Measurements from ENCODE around the gene WWOX. TPM values are rescaled to one million over a fixed set of nuclear protein-coding genes. Genes with fewer than 3 reads are reported as not detected.
"Not testable (repeated sequence)": the region's sequence is repeated elsewhere in the genome, so short reads cannot be mapped to it uniquely, and the experiment has no call there.

The WWOX gene
- total and polyA plus RNA-seq, 2 experiments from 2014 or later: 17.0 to 39.8 TPM

- WGBS (ENCODE audit: low lambda C conversion rate, missing lambda C conversion rate): 84% methylated on average over 4 of the region's 4 CpGs
- Histone ChIP-seq H3K79me2 (no peaks in the 10 kb centered on the region), H3K27ac (no peak overlapping the region), H3K9me2 (replicated peaks; ENCODE audit: insufficient read depth) (no peaks in the 10 kb centered on the region), H2AFZ (no peak overlapping the region), H3K36me3 (replicated peaks; ENCODE audit: insufficient read depth, low read depth) (no peaks in the 10 kb centered on the region), H3K9me3 (ENCODE audit: low read depth) (no peaks in the 10 kb centered on the region), H3K4me2 (no peak overlapping the region), H3K4me3 (no peak overlapping the region), H4K20me1 (ENCODE audit: insufficient read depth, poor library complexity, severe bottlenecking) (no peaks in the 10 kb centered on the region), H3K27me3 (no peaks in the 10 kb centered on the region), H3K4me1 (ENCODE audit: insufficient read depth) (no peaks in the 10 kb centered on the region)
- no peak for DNase-seq (ENCODE audit: low spot score)
- TF ChIP-seq EZH2phosphoT487 (IDR thresholded peaks at IDR 0.05; ENCODE audit: low read depth, severe bottlenecking, unreplicated experiment): no peak
- TF ChIP-seq EZH2 (IDR thresholded peaks at IDR 0.05; ENCODE audit: borderline replicate concordance): no peak
- TF ChIP-seq CTCF (IDR thresholded peaks at IDR 0.05; ENCODE audit: poor library complexity): no peak
These were observed 499.8 kb downstream of the WWOX start for GRCh38 chr16:78599271-78599670.

GRCh38 chr16:78604423-78605062 is 505.1 kb downstream of the WWOX start:
- H2AFZ ChIP-seq; H4K20me1 ChIP-seq (ENCODE audit: insufficient read depth, poor library complexity, severe bottlenecking); H3K9me2 ChIP-seq (replicated peaks; ENCODE audit: insufficient read depth); H3K79me2 ChIP-seq; H3K4me2 ChIP-seq; H3K27me3 ChIP-seq; H3K9me3 ChIP-seq (ENCODE audit: low read depth); H3K4me3 ChIP-seq; DNase-seq (ENCODE audit: low spot score); H3K27ac ChIP-seq; H3K36me3 ChIP-seq (replicated peaks; ENCODE audit: insufficient read depth, low read depth): not testable (repeated sequence)
- 97% methylated on average over 2 of the region's 2 CpGs for WGBS (ENCODE audit: low lambda C conversion rate, missing lambda C conversion rate)
- H3K4me1 ChIP-seq (ENCODE audit: insufficient read depth): peaks cover 17% of the 10 kb centered on the region

- H3K9me2 ChIP-seq (replicated peaks; ENCODE audit: insufficient read depth): no peaks in the 10 kb centered on the region
- WGBS (ENCODE audit: low lambda C conversion rate, missing lambda C conversion rate): 88% methylated on average over 6 of the region's 6 CpGs
- no peaks in the 10 kb centered on the region for H3K79me2 ChIP-seq
- TF ChIP-seq EZH2 (IDR thresholded peaks at IDR 0.05; ENCODE audit: borderline replicate concordance) (no peak), CTCF (IDR thresholded peaks at IDR 0.05; ENCODE audit: poor library complexity) (no peak), EZH2phosphoT487 (IDR thresholded peaks at IDR 0.05; ENCODE audit: low read depth, severe bottlenecking, unreplicated experiment) (no peak)
- H3K9me3 ChIP-seq (ENCODE audit: low read depth): no peaks in the 10 kb centered on the region
- H3K4me3 ChIP-seq: no peak overlapping the region
- H4K20me1 ChIP-seq (ENCODE audit: insufficient read depth, poor library complexity, severe bottlenecking): no peaks in the 10 kb centered on the region
- no peaks in the 10 kb centered on the region for H3K36me3 ChIP-seq (replicated peaks; ENCODE audit: insufficient read depth, low read depth)
- no peaks in the 10 kb centered on the region for H3K27me3 ChIP-seq
- DNase-seq (ENCODE audit: low spot score): no peak
- no peak overlapping the region for H3K4me2 ChIP-seq
- H3K27ac ChIP-seq: no peak overlapping the region
- H2AFZ ChIP-seq: no peak overlapping the region
- peaks cover 26% of the 10 kb centered on the region for H3K4me1 ChIP-seq (ENCODE audit: insufficient read depth)
These were observed 506.2 kb downstream of the WWOX start for GRCh38 chr16:78605548-78606101.

GRCh38 chr16:78606545-78606944 is 507.1 kb downstream of the WWOX start:
- H3K4me3 ChIP-seq: no peak overlapping the region
- H3K79me2 ChIP-seq: no peaks in the 10 kb centered on the region
- H3K27me3 ChIP-seq: no peaks in the 10 kb centered on the region
- peaks cover 26% of the 10 kb centered on the region for H3K4me1 ChIP-seq (ENCODE audit: insufficient read depth)
- H3K4me2 ChIP-seq: no peak overlapping the region
- no peaks in the 10 kb centered on the region for H3K9me2 ChIP-seq (replicated peaks; ENCODE audit: insufficient read depth)
- no peak overlapping the region for H3K27ac ChIP-seq
- TF ChIP-seq CTCF (IDR thresholded peaks at IDR 0.05; ENCODE audit: poor library complexity): no peak
- TF ChIP-seq EZH2 (IDR thresholded peaks at IDR 0.05; ENCODE audit: borderline replicate concordance): no peak
- no peak for TF ChIP-seq EZH2phosphoT487 (IDR thresholded peaks at IDR 0.05; ENCODE audit: low read depth, severe bottlenecking, unreplicated experiment)
- H2AFZ ChIP-seq: no peak overlapping the region
- H3K36me3 ChIP-seq (replicated peaks; ENCODE audit: insufficient read depth, low read depth): no peaks in the 10 kb centered on the region
- DNase-seq (ENCODE audit: low spot score): no peak
- H3K9me3 ChIP-seq (ENCODE audit: low read depth): no peaks in the 10 kb centered on the region
- 73% methylated on average over 8 of the region's 8 CpGs for WGBS (ENCODE audit: low lambda C conversion rate, missing lambda C conversion rate)
- no peaks in the 10 kb centered on the region for H4K20me1 ChIP-seq (ENCODE audit: insufficient read depth, poor library complexity, severe bottlenecking)

All from hepatocyte (in vitro differentiated cells).